Pancreas (tissue), 10 donors: ENCODE data around the gene MYOG. TPM values are rescaled to one million over a fixed set of nuclear protein-coding genes. Genes with fewer than 3 reads are reported as not detected.
A peak's percentile ranks its signal among the peaks of the same experiment; 100 is the strongest.

Source experiments
- ATAC-seq, 4 donors: fragments of 200-7000 bp; cut with Tn5 transposase; one replicate each; pipeline versions ENCODE4 v1.8.0 to v1.9.1; 2020; ENCODE audit warnings: mild to moderate bottlenecking in 4 of 4, moderate library complexity in 4 of 4
- DNase-seq, 6 donors: peaks; one replicate each; pipeline ENCODE4 v3.0.0-alpha.2; 2020
- FAIRE-seq: peaks from 2 replicates; lab custom pipeline; 2012; peaks lifted over from hg19 to GRCh38; lab: Jason Lieb, UNC
- H3K27ac ChIP-seq, 4 donors: fragments of 200-600 bp; sonication (generic); 1 replicate in 3 of 4; 2 replicates in 1 of 4; pipeline versions ENCODE4 v1.5.0 to v1.8.0; 2020
- H3K27me3 ChIP-seq, 4 donors: fragments of 200-600 bp; one replicate each; pipeline ENCODE4 v1.8.0; 2021
- H3K36me3 ChIP-seq, 3 donors: fragments of 200-600 bp; sonication (generic) in 1 of 3; one replicate each; pipeline versions ENCODE4 v1.5.0 to v1.8.0; 2020 to 2021
- H3K4me1 ChIP-seq, 3 donors: fragments of 200-600 bp; one replicate each; pipeline ENCODE4 v1.8.0; 2021
- H3K4me3 ChIP-seq, 4 donors: fragments of 200-600 bp; sonication (generic) in 2 of 4; one replicate each; pipeline versions ENCODE4 v1.5.0 to v1.8.0; 2020 to 2021
- H3K9me3 ChIP-seq, 4 donors: fragments of 200-600 bp; one replicate each; pipeline ENCODE4 v1.8.0; 2021
- WGBS, 2 donors: extraction: QIAGEN DNeasy Blood & Tissue Kit; methylation state at CpG; one replicate each; pipeline ENCODE4 v1.1.7; 2013; 5-methylcytosine and 5-hydroxymethylcytosine counted together
- intact Hi-C, 3 donors: fragments of 100-400 bp; cut with DNase I; formaldehyde crosslinking; loops; one replicate each; pipeline versions ENCODE4 v1.11.1 to v1.14.2; 2022
- polyA plus RNA-seq, 2 donors: library from polyadenylated mRNA; stranded (reverse); fragments of 200-250 nt; gene quantifications; one replicate each; pipeline ENCODE4 v1.2.3, GENCODE V29; 2013
- total RNA-seq, 6 donors: library from RNA; stranded (reverse); fragmentation: NEBNext Ultra II Directional in 4 of 6; extraction: Animal tissue kit (Norgen Biotek cat#: 25700) in 4 of 6; gene quantifications; one replicate each; pipeline versions ENCODE4 v1.2.1 to v1.2.4, GENCODE V29; 2021 to 2023
- TF ChIP-seq, protein P1 (sequence below), 4 donors: fragments of 200-600 bp; sonication (generic) in 3 of 4; IDR thresholded peaks; one replicate each; pipeline versions ENCODE4 v1.5.0 to v1.8.0; 2021; ENCODE audit warnings: antibody characterized with exemption in 4 of 4
- donor health status: healthy with polysubstance abuse.
- donor health status: DM: no; HTN: no; CAD: no; lungs with moderate emphysema.
- donor health status: DM: no; HTN: no; CAD: no.
- donor health status: control.
- donor health status: control.
- donor health status: Bipolar disorder and iron deficiency.
- donor health status: DM: yes; HTN: yes; CAD: no.
- donor health status: DM: no; HTN: no; CAD: no.
- donor health status: DM: no; HTN: no; CAD: no.
- donor health status: DM: yes; HTN: yes; CAD: no.

MYOG gene
- total and polyA plus RNA-seq, 8 donors = 0.07 TPM; not detected in 7

DNA sequence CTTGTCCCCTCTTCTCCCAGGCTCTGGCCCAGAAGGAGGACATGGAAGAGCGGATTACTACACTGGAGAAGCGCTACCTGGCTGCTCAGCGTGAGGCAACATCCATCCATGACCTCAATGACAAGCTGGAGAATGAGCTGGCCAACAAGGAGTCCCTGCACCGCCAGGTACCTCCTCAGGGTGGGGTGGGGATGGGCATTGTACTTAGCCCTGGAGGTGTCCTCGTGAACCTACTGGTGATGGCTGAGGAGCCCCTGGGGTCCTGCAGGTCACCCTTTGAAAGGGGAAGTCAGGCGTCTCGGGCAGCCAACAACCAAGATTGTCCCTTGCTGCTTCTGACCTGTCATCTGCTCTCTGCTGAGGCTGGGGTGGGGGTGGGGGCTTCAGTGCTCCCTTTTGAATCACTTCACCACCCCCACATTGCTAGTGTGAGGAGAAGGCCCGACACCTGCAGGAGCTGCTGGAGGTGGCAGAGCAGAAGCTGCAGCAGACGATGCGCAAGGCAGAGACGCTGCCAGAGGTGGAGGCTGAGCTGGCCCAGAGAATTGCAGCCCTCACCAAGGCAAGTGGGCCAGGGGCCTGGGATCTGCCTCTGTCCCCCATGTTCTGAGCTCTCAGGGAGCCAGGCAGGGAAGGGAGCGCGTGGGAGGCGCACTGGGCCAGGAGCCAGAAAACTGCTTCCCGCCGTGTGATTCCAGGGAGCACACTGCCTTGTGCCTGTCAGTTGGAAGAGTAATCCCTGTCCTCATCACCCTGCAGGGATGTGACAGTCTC, 39.8 kb downstream of the MYOG start:
- peak in 1 of 4 donors; percentile 16 for ATAC-seq
- Histone ChIP-seq H3K36me3 (no peaks in the 10 kb centered on the region), H3K27me3 (no peaks in the 10 kb centered on the region), H3K4me3 (no peak overlapping the region), H3K27ac (no peak overlapping the region), H3K4me1 (no peaks in the 10 kb centered on the region), H3K9me3 (no peaks in the 10 kb centered on the region)
- no peak for DNase-seq
- TF ChIP-seq, protein P1, sequence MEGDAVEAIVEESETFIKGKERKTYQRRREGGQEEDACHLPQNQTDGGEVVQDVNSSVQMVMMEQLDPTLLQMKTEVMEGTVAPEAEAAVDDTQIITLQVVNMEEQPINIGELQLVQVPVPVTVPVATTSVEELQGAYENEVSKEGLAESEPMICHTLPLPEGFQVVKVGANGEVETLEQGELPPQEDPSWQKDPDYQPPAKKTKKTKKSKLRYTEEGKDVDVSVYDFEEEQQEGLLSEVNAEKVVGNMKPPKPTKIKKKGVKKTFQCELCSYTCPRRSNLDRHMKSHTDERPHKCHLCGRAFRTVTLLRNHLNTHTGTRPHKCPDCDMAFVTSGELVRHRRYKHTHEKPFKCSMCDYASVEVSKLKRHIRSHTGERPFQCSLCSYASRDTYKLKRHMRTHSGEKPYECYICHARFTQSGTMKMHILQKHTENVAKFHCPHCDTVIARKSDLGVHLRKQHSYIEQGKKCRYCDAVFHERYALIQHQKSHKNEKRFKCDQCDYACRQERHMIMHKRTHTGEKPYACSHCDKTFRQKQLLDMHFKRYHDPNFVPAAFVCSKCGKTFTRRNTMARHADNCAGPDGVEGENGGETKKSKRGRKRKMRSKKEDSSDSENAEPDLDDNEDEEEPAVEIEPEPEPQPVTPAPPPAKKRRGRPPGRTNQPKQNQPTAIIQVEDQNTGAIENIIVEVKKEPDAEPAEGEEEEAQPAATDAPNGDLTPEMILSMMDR (IDR thresholded peaks at IDR 0.05) = no peak
- intact Hi-C loops = no loop called here
- 79 to 80% methylated on average over 13 to 16 of the region's 16 CpGs for WGBS, 2 donors
- no peak for FAIRE-seq

DNA sequence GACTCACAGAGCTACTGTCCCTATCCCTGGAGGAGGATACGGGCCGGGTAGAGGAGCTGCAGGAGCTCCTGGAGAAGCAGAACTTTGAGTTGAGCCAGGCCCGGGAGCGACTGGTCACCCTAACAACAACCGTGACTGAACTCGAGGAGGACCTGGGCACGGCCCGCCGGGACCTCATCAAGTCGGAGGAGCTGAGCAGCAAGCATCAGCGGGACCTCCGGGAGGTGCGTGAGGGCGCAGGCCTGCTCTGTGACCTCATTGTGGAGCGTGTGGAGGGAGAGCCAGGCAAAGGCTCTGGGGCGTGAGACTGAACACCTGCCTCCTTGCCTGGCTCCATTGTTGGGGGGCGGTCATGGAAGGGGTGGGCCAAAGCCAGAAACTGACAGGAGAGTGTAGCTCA, 40.5 kb downstream of the MYOG start:
- TF ChIP-seq, protein P1 (IDR thresholded peaks at IDR 0.05) = no peak
- 63 to 79% methylated on average over 17 of the region's 17 CpGs for WGBS, 2 donors
- Histone ChIP-seq H3K4me3 (no peak overlapping the region), H3K27me3 (no peaks in the 10 kb centered on the region), H3K4me1 (no peaks in the 10 kb centered on the region), H3K27ac (no peak overlapping the region), H3K9me3 (no peaks in the 10 kb centered on the region), H3K36me3 (no peaks in the 10 kb centered on the region)
- intact Hi-C loops = no loop called here
- FAIRE-seq (no peak), ATAC-seq (no peak), DNase-seq (no peak)

DNA sequence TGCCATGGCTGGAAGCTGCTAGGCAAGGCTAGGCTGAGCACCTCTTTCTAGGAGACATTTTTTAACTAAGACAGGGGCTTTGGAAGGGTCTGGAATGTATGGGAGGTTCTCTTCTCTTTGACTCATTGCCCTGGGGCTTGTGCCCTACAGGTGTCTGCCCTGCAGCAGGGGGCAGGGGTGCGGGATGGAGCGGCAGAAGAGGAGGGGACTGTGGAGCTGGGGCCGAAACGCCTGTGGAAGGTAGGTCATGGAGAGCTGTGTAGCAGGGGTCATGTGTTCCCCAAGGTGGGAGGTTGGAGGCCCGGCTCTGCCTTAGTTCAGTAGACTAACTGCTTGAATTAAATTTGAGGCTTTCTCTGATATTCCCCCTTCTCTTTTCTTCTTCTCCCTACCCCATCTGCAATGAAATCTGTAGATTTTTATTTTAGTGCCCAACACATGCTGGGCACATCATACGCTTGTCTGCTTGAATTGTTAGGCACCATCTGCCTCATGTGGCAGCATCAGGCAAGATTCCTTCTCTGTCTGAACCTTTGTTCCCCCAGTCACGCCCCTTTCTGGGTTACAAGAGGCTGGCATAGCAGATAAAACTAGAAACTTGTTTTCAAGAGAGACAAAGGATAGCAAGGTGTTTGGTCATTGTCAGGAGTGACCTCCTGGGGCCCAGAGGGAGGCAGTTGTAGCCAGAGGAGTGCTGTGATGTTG, 41.1 kb downstream of the MYOG start:
- 76 to 77% methylated on average over 7 of the region's 7 CpGs for whole genome bisulfite sequencing, 2 donors
- H3K4me1 ChIP-seq = no peaks in the 10 kb centered on the region
- H3K9me3 ChIP-seq = no peaks in the 10 kb centered on the region
- H3K27me3 ChIP-seq = no peaks in the 10 kb centered on the region
- no peak for FAIRE-seq
- no peak for ATAC-seq
- H3K27ac ChIP-seq = no peak overlapping the region
- no peak overlapping the region for H3K4me3 ChIP-seq
- intact Hi-C loops = loop anchor here in 1 of 3 donors (5.0 kb wide), 1 partner anchor 173 kb away; no protein-coding TSS in a partner anchor
- TF ChIP-seq, protein P1 (IDR thresholded peaks at IDR 0.05) = no peak
- DNase-seq = no peak
- H3K36me3 ChIP-seq = no peaks in the 10 kb centered on the region

DNA sequence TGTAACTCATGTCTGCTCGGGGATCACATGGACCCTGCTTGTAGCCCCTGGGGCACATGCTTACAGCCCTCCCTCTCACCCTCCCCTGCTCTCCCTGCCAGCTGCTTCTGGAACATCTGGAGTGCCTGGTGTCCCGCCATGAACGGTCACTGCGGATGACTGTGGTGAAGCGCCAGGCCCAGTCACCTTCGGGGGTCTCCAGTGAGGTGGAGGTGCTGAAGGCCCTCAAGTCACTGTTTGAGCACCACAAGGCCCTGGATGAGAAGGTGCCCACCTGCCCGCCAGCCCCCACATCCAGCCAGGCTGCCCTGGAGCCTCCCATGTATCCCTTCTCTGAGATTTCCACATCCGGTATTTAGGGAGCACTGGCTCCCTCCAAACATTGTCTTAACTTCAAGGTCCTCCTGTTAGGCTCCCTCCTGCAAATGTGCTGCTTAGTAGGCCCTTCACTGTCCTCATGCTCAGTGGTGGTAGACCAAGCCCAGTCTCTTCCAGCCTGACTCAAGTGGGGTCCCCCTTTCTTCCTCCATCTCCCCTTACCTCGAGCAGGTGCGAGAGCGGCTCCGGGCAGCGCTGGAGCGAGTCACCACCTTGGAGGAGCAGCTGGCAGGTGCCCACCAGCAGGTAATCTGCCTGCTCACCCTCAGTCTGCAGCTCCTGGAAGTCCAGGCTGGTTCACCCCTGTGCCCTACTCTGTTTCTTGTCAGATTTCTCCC, 41.8 kb downstream of the MYOG start:
- 84 to 86% methylated on average over 14 of the region's 14 CpGs for WGBS, 2 donors
- Histone ChIP-seq H3K27me3 (no peaks in the 10 kb centered on the region), H3K36me3 (no peaks in the 10 kb centered on the region), H3K4me3 (no peak overlapping the region), H3K27ac (no peak overlapping the region), H3K9me3 (no peaks in the 10 kb centered on the region), H3K4me1 (no peaks in the 10 kb centered on the region)
- ATAC-seq (no peak), DNase-seq (no peak), FAIRE-seq (no peak)
- intact Hi-C loops = loop anchor here in 1 of 3 donors (5.0 kb wide), 1 partner anchor 173 kb away; no protein-coding TSS in a partner anchor
- TF ChIP-seq, protein P1 (IDR thresholded peaks at IDR 0.05) = no peak
